Esophagus mucosa (tissue), 1 donor: ENCODE measurements around the gene CADPS. TPM values are rescaled to one million over a fixed set of nuclear protein-coding genes. Genes with fewer than 3 reads are reported as not detected.

Experiments
- ATAC-seq: fragments of 200-7000 bp; cut with Tn5 transposase; one replicate; pipeline ENCODE4 v1.9.1; 2020
- total RNA-seq: library from RNA; stranded (reverse); gene quantifications from one replicate; pipeline ENCODE4 v1.2.4, GENCODE V29; 2023
- donor health status: DM: yes; HTN: yes; CAD: no.

The CADPS gene
- total RNA-seq = 0.08 TPM

DNA sequence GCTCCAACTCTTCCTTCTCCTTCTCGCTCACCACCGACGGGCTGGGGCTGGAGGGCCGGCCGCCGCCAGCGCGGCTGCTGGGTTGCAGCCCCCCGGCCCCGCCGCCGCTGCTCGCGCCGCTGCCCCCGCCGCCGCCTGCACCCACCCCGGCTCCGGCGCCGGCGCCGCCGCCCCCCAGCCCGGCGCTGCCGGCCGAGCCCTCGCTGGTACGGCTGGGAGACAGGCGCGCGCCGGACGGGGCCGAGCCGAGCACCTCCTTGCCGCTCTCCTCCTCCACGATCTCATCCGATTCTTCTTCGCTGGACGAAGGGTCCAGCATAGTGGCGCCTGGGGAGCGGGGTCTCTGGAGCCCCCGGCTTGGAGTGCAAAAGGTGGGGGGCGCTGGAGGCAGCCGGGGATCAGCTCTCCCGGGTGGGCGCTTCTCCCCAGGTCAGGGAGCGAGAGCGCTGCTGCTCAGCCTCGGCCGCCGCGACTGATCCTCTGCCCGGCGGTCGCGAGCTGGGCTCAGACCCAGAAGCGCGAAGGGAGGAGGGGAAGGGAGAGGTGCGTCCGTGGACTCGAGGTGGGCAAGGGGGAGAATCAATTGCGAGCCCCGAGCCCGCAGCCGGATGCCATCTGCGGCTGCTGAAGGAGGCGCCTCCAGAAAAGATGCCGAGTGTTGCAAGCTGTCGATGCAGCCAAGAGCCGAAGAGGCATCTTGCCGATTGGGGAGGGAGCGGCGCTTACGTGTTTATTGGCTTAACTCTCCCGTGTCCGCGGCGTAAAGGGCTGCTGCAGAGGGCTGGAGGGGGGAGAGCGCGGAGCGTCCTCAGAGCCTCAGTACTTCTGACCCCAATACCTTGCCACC, at the start of gene CADPS:
TSS of gene CADPS (minus strand) at position 706 of the 847 bp plus-strand sequence. CDS start at position 319, 387 bp downstream.
- ATAC-seq = no peak

DNA sequence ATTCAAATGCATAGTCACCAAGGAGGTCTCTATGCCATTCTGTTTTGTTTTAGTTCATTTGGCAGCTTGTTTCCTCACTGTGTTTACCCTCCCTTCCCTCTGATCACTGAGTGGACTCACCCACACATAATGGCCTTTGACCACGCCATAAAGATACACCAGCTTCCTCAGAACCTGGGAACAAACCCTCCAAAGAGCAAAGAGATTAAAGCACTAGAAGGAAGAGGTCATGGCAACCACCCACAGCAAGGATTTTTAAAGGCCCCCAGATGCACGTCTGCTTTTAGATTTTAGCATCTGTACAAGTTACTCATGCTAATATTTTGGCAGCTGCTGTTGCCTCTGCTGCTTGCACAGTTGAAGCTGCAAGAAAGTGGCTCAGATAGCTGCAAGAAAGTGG, 47.9 kb upstream of the CADPS start:
- no peak for ATAC-seq

DNA sequence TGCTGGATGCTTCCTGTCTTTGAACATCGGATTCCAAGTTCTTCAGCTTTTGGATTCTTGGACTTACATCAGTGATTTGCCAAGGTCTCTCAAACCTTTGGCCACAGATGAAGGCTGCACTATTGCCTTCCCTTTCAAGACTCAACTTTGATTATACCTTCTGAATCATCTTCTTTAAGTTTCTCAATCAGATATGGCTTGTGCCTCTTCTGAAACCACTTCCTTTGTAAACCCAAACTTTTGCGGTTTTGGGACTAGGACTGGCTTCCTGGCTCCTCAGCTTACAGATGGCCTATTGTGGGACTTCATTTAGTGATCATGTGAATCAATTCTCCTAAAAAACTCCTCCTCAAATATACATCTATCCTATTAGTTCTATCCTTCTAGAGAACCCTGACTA, 47.1 kb upstream of the CADPS start:
- ATAC-seq = no peak

DNA sequence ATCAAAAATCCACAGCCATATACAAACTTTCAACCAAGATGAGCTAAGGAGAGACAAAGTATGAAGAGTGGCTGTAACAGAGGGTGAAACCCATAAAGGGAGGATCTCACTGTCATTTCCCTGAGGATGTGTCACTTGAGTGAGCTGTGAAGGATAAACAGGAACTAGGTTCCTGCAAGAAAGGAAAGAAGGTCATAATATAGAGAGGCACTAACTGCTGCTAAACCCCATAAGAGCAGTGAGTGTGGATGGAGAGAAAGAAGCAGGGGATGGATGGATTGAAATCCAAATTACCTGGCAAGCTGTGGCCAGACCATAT, 45.2 kb upstream of the CADPS start:
- no peak for ATAC-seq

DNA sequence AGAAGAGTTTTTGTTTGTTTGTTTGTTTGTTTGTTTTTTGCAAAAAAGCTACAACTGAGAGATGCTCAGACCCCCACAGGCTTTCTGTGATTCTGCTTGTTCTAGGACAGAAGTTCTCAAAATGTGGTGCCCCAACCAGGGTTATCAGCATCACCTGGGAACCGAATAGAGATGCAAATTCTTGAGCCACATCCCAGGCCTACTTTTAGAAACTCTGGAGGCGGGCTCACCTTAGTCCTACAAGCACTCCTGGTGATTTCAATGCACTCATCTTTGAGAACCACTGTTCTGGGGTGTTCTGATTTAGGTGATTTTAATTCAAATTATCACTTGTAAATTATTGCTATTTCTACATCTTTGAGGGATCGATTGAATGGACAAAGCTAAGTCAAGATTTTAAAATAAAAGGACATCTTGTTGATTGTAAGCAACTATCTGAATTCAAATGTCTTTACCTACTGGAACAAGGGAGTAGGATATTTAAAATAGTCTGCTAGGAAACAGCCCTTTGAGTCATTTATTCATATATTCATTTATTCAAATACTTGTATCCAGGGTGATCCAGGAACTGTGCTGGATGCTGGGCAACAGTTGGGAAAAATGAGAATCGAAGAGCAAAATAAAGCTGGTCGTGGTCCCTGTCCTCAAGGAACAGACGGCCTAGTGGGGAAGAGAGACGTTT, 44.7 kb upstream of the CADPS start:
- no peak for ATAC-seq

DNA sequence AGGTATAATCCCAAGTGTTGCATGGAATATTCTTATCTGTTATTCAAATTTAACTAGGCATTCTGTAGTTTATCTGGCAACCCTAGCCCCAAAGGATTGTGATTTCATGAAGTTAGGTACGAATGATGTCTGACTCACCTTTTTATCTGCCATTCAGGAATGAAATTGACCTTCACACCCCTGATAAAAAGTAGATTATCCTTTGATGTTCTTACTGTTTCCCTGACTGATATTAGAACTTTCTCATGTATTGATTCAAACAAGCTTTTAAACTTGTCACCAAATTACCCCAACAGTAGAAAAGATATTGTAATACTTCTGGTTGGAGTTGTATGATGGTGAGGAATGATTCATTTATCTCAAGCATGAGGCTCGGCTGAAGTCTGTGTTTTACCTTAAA, 43.6 kb upstream of the CADPS start:
- ATAC-seq = no peak

DNA sequence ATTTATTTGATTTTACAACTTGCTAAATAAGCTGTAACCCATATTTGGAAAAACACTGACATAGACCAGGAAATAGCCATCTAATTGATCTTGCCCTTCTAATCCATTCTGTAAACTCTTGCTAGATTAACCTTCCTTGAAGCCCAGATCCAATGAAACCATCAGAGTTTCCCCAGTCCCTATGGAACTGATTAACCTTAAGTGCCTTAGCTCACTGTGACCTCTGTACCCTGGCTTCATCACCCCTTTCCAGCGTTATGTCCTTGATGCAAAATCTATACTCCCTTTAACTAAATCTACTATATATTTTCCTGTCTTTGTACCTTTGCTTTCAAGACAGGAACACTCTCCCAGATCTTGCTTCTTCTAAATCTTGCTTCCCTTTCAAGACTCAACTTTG, 42.9 kb upstream of the CADPS start:
- no peak for ATAC-seq

DNA sequence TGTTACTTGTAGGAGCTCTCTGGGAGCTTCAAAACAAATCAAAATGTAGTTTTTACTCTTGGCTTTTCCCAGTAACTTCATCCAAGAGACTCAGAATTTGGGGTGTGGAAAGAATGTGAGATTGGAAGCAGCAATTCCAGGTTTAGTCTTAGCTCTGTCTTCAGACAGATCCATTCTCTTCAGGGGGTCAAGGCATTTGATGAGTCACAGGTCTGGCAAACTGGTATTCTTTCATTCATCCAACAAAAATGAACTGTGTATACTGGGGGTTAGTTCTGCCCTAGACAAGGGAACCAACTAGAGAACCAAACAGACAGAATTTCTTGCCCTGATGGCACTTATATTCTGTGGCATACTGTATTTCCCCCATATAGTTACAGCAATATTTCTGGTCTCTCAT, 36.3 kb upstream of the CADPS start:
- ATAC-seq = no peak

DNA sequence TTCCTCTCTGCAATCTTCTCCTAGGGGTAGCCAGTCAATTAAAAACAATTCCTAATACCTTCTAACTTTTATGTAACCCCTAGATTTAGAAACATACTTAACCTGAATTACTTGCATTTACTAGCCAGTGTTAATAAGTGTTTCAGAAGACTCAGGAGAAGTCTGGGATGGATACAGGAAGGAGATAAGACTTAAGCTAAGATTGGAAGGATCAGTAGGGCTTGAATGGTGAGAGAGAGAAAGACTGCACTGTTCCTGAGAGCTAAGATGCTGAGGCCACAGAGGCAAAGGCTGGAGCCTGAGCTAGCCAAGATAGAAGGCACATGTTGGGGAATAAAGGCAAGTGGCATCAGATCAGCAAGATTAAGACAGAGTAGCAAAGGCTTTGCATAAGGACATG, 30.1 kb upstream of the CADPS start:
- no peak for ATAC-seq

DNA sequence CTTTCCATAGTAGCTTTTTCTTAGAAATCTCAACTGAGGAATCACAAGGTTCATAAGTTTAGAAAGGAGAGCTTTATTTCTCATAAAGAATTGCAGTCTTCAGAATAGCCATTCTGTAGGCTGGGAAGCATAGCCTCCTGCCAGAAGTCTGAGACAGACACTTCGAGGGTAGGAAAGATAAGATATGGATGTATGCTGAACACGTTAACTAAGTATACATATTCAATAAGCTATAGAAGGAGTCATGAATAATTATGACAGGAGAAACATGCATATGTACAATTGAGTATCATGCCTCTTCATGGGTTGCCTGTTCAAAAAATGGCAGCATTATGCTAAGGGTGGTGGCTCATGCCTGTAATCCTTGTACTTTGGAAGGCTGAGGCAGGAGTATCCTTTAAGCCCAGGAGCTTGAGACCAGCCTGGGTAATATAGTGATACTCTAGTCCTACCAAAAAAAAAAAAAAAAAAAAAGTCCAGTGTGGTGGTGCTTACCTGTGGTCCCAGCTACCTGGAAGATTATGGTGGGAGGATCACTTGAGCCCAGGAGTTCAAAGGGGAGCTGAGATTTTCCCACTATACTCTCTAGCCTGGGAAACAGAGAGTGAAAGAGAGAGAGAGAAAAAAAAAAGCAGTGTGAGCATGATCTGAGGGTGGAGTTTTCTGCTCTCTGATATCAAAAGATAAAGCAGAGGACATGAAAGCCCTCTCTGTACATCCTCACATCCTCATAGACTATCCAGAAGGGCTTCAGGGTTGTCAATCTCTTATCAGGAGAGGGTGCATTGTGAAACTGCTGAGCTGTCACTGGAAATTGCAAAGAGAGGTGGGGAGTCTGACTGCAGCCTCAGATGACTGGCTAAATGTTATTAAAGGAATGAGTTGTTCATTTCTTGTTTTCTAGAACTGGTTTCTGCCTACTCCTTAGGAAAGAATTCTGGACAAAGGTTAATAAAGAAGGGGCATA, 23.6 kb upstream of the CADPS start:
- ATAC-seq = no peak

DNA sequence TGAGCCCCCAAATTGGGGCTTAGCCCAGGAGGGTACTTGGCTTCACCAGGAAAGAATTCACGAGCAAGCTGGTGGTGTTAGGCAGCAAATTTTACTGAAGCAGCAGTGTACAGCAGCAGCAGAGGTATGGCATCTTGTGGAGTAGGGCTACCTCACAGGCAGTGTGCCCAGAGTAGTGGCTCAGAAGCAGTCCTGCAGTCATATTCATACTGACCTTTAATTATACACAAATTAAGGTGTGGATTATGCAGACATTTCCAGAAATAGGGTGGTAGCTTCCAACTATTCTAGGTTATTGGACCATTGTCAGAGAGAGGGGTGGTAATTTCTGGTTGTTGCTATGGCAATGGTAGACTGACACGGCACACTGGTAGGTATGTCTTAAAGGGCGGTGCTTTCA, 20.7 kb upstream of the CADPS start:
- ATAC-seq = no peak

DNA sequence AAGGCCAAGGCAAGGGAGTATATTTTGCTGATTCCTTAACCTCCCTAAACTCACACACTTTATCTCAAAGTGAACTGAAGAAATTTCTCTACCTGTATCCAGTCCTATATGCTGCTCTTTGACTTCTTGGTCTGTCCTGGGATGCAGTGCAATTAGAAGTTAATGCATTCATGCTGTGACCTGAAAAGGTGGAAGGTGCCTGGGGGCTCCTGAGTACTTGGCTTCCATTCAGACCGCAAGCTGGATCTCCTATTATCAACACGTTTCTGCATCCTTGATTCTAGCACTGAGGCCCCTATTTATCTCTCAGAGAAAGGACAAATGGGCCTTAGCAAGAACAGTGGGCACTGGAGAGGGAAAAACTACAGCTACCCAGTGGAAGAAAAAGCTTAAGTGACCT, 17.7 kb upstream of the CADPS start:
- no peak for ATAC-seq

DNA sequence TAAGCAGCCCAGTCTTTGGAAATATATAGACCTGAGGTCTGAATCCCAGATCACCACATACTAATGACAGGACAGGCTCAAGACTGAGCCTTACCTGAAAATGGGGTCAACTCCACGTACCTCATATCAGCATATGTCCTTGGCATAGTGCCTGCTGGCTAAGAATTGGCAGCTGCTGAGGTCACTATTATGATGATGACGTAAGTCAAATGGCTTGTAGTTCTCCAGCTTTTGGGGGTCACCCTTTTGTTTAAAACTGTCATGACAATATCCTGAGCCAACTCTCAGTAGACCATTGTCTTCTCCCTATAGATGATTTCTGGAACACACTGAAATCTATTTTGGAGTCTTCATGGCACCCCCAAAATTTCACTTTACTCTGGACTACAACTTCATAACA, 16.8 kb upstream of the CADPS start:
- no peak for ATAC-seq

DNA sequence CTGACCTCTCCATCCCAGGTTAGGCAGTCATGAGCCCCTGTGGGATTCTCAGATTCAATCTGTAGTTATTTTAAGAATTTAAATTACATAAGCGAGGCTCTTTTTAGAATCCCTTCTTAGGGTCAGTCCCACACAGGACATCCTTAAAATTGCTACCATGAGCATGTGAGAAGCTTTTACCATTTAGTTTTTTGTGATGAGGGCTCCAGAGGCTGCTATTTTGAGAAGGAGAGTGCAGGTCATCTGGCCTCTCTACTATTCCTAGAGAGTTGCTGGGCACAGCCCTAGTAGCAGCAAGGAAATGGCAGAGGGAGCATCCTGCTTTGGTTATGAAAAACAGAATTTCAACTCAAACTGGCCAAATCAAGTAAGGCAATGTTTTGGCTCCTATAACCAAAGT, 13.6 kb upstream of the CADPS start:
- ATAC-seq = no peak

DNA sequence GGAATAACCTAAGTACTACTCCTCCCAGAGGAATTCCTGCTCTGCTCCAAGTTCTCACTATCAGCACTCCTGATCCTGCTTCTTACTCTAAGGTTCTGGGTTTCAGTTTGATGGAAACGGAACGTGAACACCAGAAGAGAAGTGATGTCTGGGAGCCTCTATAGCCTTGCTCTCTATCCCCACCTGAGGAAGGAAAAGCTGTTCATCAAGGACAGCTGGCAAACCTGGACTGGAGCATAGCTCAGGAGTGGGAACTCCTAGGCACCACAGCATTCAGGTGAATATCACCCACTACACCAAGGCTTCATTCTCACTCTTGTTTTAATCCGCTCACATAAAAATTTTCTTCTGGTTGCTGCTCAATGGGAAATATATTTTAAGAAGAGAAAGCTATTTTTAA, 13.0 kb upstream of the CADPS start:
- ATAC-seq = no peak

DNA sequence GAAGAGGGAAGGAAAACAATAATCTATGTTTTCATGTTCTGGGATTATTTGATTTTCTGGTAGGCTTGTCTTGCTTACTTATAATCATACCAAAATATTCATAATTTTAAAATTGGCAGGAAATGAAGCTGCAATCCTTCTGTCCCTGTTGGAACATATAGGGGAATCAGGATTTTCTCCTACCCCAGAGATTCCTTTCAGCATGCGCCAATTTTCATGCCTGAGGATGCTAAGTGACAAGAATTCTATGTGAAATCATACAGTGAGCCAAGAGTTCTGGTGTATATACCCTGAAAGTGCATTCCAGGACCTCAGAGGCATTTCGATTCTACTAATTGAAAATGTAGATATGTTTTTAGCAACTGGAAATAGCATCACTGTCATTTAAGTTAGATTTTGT, 9.9 kb upstream of the CADPS start:
- ATAC-seq = no peak

DNA sequence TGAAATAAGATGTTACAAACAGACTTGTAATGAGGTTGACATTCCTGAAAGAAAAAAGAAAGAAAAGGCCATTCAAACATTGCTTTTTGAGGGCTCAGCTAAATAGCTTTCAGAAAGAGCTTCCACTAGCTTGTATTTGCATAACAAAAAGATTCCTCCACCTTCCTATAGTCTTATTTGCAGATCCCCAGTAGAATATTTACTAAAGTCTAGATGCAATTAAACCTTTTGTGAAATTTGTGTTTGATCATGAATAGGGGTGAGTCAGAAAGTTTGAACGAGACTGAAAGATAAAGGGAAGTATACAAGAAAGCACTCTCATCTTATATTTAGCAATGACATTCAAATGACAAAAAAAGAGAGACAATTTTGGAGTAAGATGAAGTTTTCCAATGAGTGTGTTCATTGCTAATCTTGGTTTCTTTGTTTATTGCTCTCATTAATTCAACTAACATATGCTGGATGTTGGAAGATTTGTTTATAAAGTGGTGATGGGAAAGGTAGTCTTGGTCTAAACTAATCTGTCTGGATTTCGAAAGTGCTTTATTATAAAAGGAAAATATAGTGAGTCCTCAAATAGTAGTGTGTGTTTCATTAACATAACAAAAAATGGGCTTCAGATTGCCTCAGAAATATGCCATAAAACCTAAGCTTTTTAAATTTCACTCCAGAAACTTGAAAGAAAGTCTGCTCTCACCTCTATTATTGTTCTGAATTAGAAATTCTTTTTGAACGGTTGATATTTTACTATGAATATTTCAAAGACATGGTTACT, 9.1 kb upstream of the CADPS start:
- ATAC-seq = no peak

DNA sequence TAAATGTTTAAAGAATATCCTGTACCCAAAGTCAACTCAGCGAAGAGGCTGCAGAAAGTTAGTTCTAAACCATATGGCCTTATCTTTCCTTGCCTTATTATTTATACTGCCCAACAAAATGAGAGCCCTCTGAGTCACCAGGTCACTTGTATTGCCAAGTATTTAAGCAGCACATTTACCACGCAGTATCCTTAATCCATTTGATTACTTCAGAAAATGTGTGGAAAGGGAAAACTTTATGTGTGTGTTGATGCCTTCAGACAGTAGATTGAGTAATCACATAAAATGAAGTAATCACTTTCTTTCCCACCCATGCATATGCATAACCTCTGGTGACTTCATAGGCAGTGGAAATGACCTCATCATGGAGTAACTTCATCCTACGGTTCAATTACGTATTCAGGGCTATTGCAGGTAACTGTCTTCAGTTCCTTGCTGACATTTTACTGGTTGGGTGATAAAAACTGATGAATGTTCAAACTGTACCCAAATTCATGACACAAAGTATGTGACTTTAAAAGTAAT, 7.5 kb upstream of the CADPS start:
- ATAC-seq = no peak

DNA sequence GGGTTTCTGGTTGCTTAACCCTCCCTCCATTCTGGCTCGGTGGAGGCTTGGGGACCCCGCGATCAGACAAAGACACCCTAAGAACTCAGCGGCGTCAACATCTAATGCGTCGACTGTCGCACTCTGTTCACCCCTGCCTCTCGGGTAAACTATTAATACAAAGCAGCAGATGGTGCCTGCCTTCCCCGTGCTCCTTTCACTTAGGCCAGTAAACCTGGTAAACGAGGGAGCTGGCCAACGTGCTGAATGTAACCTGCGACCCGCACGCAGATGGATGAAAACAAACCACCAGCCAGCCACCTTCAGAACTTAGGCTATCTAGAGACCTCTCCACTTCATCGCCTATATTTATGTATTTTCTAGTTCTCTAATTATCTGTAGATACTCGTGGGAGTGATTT, 848 bp upstream of the CADPS start:
- ATAC-seq = no peak

DNA sequence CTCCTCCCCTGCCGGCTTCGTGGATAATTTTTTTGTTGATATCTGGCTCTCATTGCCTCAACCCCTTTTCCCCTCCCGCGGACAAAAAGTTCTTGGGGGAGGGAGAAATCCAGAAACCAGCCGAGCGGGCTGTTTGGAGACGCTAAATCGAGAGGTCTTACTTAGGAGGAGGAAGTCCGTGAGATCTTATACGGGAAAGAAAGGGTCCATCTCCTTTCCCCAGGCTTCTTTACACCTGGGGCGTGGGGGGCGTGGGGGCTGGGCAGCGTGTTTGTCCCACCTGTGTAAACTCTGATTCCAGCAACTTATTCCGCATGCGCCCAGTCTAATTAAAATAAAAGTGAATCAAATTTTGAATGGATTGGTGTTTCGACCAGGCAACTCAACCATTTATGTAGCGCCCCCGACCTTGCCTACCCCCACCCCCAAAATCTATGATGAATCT, 364 bp upstream of the CADPS start:
- no peak for ATAC-seq

DNA sequence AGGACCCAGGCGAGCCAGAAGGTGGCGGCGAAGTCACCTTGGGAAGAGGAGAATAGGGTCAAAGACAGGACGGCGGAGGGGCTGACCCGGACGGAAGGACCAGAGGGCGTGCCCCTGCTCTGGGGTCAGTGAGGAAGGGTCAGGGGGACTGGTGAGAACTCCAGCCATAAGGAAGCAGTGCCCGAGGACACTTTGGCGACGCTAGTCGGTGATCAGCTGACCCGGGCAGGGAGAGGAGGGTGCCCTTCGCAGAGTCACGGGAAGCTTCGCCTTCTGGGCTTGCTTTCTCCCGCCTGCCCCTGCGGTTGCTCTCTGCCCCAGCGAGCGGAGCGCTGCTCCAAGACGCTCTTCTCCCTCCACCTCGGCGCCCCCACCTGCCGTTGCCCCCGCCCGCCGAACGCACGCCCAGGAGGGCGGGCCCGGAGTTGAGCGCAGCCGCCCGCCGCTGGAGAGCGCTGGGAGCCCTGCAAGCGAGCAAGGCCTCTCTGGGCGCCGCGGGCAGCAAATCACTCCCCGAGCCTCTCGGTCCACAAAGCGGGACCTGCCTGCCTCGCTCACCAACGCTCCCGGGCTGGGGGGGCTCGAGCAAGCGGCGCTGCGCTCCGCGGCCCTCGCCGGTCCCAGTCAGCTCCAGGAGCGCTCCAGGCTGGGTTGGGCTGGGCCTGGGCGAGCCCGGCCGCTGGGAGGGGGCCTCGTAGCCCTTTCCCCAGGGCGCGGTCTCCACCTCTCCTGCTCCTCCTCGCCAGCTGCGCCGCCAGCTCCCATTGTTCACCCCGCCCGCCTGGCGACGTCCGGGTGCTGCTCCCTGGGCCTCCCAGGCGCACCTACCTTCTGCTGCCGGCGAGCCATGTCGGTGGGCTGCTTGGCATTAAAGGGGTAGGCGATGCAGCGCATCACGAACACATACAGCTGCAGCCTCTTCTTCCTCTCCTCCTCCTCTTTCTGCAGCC, 1.2 kb downstream of the CADPS start:
- ATAC-seq = peak; percentile 17
